HG02588 (cell line): ENCODE data around the gene FBXO42.

ENCODE experiments used
- ATAC-seq: cut with Tn5 transposase; IDR thresholded peaks from one replicate; pipeline ENCODE4 v1.9.1; 2021; ENCODE audit warnings: mild to moderate bottlenecking, moderate library complexity; ENCODE audit not compliant: unreplicated experiment

Gene FBXO42

GRCh38 chr1:16206547-16207317, 145.5 kb downstream of the FBXO42 start:
- ATAC-seq, result peak; percentile 64

- ATAC-seq, result no peak
Measured at GRCh38 chr1:16205891-16206546, 146.3 kb downstream of the FBXO42 start.

- ATAC-seq, result no peak
Measured at GRCh38 chr1:16205334-16205671, 147.0 kb downstream of the FBXO42 start.

GRCh38 chr1:16204634-16205333, 147.5 kb downstream of the FBXO42 start:
- ATAC-seq, result no peak

GRCh38 chr1:16204216-16204615, 148.1 kb downstream of the FBXO42 start:
- no peak for ATAC-seq

GRCh38 chr1:16203550-16203949, 148.7 kb downstream of the FBXO42 start:
- ATAC-seq, result no peak

- ATAC-seq, result no peak
Measured at GRCh38 chr1:16202281-16203210, 149.7 kb downstream of the FBXO42 start.

GRCh38 chr1:16199700-16200099, 152.6 kb downstream of the FBXO42 start:
- ATAC-seq, result no peak

- no peak for ATAC-seq
Measured at GRCh38 chr1:16199157-16199501, 153.2 kb downstream of the FBXO42 start.

GRCh38 chr1:16198444-16199156, 153.7 kb downstream of the FBXO42 start:
- no peak for ATAC-seq

GRCh38 chr1:16196874-16197273, 155.4 kb downstream of the FBXO42 start:
- no peak for ATAC-seq
